Neural cell (in vitro differentiated cells): ENCODE results near the gene C6orf132.

Experiments used
- CTCF ChIP-seq: fragments of 450-650 bp; IDR thresholded peaks from 2 replicates; pipeline ENCODE4 v1.5.1; 2014; ENCODE audit warnings: antibody characterized with exemption, mild to moderate bottlenecking, moderate library complexity; ENCODE audit not compliant: poor library complexity, severe bottlenecking
- EP300 ChIP-seq: fragments of 450-650 bp; conservative IDR thresholded peaks from 2 replicates; pipeline ENCODE4 v1.6.1; 2014; ENCODE audit warnings: antibody characterized with exemption, mild to moderate bottlenecking, moderate library complexity; ENCODE audit not compliant: poor library complexity, severe bottlenecking
- EZH2 ChIP-seq: fragments of 200-600, 300-800 bp; shearing (Covaris generic), sonication (generic); IDR thresholded peaks from 2 replicates; pipeline ENCODE4 v1.6.1; 2014; ENCODE audit warnings: antibody characterized with exemption, low read length, borderline replicate concordance, mild to moderate bottlenecking; ENCODE audit not compliant: insufficient read depth, poor library complexity, severe bottlenecking
- POLR2AphosphoS5 ChIP-seq: IDR thresholded peaks from 2 replicates; pipeline ENCODE4 v1.6.1; 2012
- RAD21 ChIP-seq: fragments of 450-650 bp; conservative IDR thresholded peaks from 2 replicates; pipeline ENCODE4 v1.6.1; 2014; ENCODE audit warnings: antibody characterized with exemption, mild to moderate bottlenecking, moderate library complexity
- REST ChIP-seq: IDR thresholded peaks from 2 replicates; pipeline ENCODE4 v1.6.1; 2012; ENCODE audit warnings: borderline replicate concordance
- SMC3 ChIP-seq: fragments of 450-650 bp; conservative IDR thresholded peaks from 2 replicates; pipeline ENCODE4 v1.6.1; 2014; ENCODE audit warnings: antibody characterized with exemption, mild to moderate bottlenecking, moderate library complexity; ENCODE audit not compliant: poor library complexity
- TAF1 ChIP-seq: IDR thresholded peaks from 2 replicates; pipeline ENCODE4 v1.6.1; 2012; ENCODE audit warnings: low read depth

DNA sequence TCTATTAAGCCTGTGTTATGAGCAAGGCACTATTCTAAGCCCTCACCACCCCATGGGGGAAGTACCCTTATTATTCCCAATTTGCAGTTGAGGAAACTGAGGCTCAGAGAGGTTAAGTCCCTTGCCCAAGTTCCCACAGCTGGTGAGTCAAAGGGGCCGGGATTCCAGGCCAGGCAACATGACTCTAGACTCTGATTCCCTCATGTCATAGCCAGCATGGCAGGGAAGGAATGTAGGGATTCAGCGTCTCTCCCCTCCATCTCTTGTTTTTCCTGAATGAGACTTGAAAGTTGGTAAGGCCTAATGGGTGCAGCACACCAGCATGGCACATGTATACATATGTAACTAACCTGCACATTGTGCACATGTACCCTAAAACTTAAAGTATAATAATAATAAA is 6.7 kb downstream of the C6orf132 start:
- TF ChIP-seq CTCF (no peak), REST (no peak), POLR2AphosphoS5 (no peak), SMC3 (no peak), EP300 (no peak), EZH2 (no peak), TAF1 (no peak), RAD21 (no peak)
